ENCODE results near the gene XG.
A peak's percentile ranks its signal among the peaks of the same experiment; 100 is the strongest.
"Not testable (repeated sequence)": the region's sequence is repeated elsewhere in the genome, so short reads cannot be mapped to it uniquely, and the experiment has no call there.

Gene XG

DNA sequence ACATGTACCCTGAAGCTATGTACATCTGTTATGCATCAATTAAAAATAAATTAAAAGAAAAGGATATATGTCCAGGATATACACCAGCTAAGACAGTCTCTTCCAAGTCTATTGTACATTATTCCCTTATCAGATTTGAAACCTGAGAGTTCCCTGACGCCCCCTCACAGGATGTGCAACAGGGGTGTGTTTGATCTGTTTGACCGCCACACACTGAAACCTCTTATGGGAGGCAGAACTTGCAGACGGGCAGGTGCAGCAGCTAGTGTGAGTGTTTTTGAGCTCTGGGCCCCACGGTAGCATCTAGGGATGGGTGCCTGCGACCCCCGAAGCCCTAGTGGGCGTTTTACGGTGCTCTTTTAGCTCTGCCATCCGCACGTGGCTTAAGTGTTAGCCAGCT, 4.7 kb downstream of the XG start:
- Histone ChIP-seq H3K36me3 (ENCODE audit: insufficient read depth, low read length) (no peaks in the 10 kb centered on the region), H3K9me3 (ENCODE audit: insufficient read depth, low read length, severe bottlenecking) (no peaks in the 10 kb centered on the region), H3K4me2 (ENCODE audit: insufficient read depth, low read length) (no peak overlapping the region), H3K9ac (ENCODE audit: low read depth, low read length) (no peak overlapping the region), H3K4me3 (ENCODE audit: low read depth in 1 of 2, low read length in 2 of 2) (no peak overlapping the region), H2AFZ (ENCODE audit: low read depth, low read length) (no peak overlapping the region), H3K79me2 (ENCODE audit: insufficient read depth, low read length) (no peaks in the 10 kb centered on the region), H3K27me3 (ENCODE audit: insufficient read depth, low read length, poor library complexity) (no peaks in the 10 kb centered on the region), H3K27ac (ENCODE audit: low read length) (no peak overlapping the region), H3K4me1 (ENCODE audit: insufficient read depth, low read length) (no peaks in the 10 kb centered on the region), H4K20me1 (ENCODE audit: insufficient read depth, low read length) (no peaks in the 10 kb centered on the region)
- no peak for ATAC-seq (ENCODE audit: insufficient read depth, low read depth)
- no peak for TF ChIP-seq EZH2 (IDR thresholded peaks at IDR 0.05; ENCODE audit: borderline replicate concordance, low read depth, low read length, severe bottlenecking)
- TF ChIP-seq, protein P1, sequence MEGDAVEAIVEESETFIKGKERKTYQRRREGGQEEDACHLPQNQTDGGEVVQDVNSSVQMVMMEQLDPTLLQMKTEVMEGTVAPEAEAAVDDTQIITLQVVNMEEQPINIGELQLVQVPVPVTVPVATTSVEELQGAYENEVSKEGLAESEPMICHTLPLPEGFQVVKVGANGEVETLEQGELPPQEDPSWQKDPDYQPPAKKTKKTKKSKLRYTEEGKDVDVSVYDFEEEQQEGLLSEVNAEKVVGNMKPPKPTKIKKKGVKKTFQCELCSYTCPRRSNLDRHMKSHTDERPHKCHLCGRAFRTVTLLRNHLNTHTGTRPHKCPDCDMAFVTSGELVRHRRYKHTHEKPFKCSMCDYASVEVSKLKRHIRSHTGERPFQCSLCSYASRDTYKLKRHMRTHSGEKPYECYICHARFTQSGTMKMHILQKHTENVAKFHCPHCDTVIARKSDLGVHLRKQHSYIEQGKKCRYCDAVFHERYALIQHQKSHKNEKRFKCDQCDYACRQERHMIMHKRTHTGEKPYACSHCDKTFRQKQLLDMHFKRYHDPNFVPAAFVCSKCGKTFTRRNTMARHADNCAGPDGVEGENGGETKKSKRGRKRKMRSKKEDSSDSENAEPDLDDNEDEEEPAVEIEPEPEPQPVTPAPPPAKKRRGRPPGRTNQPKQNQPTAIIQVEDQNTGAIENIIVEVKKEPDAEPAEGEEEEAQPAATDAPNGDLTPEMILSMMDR (IDR thresholded peaks at IDR 0.05; ENCODE audit: borderline replicate concordance, extremely low read depth, low read length, poor library complexity, severe bottlenecking) = no peak
- DNase-seq = no peak

DNA sequence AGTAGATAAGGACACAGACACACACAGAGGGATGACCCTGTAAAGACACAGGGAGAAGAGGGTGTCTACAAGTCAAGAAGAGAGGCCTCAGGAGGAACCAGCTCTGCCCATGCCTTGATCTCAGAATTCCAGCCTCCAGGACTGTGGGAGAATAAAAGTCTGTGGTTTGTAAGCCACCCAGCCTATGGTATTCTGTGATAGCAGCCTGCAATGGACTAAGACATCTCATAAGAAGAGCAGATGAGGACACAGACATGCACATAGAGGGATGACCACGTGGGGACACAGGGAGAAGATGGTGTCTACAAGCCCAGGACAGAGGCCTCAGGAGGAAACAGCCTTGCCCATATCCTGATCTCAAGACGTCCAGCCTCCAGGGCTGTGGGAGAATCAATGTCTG, 9.4 kb downstream of the XG start:
- Histone ChIP-seq H3K79me2 (ENCODE audit: insufficient read depth, low read length) (no peaks in the 10 kb centered on the region), H3K9me3 (ENCODE audit: insufficient read depth, low read length, severe bottlenecking) (no peaks in the 10 kb centered on the region), H3K27me3 (ENCODE audit: insufficient read depth, low read length, poor library complexity) (no peaks in the 10 kb centered on the region), H3K9ac (ENCODE audit: low read depth, low read length) (no peak overlapping the region), H3K4me1 (ENCODE audit: insufficient read depth, low read length) (no peaks in the 10 kb centered on the region), H3K4me2 (ENCODE audit: insufficient read depth, low read length) (no peak overlapping the region), H3K36me3 (ENCODE audit: insufficient read depth, low read length) (no peaks in the 10 kb centered on the region), H2AFZ (ENCODE audit: low read depth, low read length) (no peak overlapping the region), H3K4me3 (ENCODE audit: low read depth in 1 of 2, low read length in 2 of 2) (no peak overlapping the region), H4K20me1 (ENCODE audit: insufficient read depth, low read length) (no peaks in the 10 kb centered on the region), H3K27ac (ENCODE audit: low read length) (no peak overlapping the region)
- no peak for TF ChIP-seq EZH2 (IDR thresholded peaks at IDR 0.05; ENCODE audit: borderline replicate concordance, low read depth, low read length, severe bottlenecking)
- TF ChIP-seq, protein P1 (IDR thresholded peaks at IDR 0.05; ENCODE audit: borderline replicate concordance, extremely low read depth, low read length, poor library complexity, severe bottlenecking) = no peak
- DNase-seq = no peak
- no peak for ATAC-seq (ENCODE audit: insufficient read depth, low read depth)

DNA sequence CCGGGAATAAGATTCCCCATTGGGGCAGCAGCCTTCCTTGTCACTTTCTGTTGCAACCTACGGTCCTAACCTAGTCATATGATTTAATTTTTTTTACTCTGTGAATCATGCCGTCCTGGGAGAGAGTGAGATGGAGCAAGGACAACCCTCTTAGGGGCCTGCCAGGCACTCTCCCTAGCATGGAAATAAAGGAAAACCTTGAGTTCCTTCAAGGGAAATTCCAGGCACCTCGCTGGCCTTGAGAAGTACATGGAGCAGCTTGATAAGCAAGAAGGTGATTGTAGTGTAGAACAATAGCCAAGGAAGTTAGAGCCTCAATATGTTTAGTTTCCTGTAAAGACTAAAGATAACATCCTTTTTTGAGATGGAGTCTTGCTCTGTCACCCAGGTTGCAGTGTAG, 10.8 kb downstream of the XG start:
- not testable (repeated sequence) for H3K4me2 ChIP-seq (ENCODE audit: insufficient read depth, low read length); ATAC-seq (ENCODE audit: insufficient read depth, low read depth); H3K27me3 ChIP-seq (ENCODE audit: insufficient read depth, low read length, poor library complexity); H3K79me2 ChIP-seq (ENCODE audit: insufficient read depth, low read length); H2AFZ ChIP-seq (ENCODE audit: low read depth, low read length); H3K9me3 ChIP-seq (ENCODE audit: insufficient read depth, low read length, severe bottlenecking); H3K4me1 ChIP-seq (ENCODE audit: insufficient read depth, low read length); H3K36me3 ChIP-seq (ENCODE audit: insufficient read depth, low read length); H3K9ac ChIP-seq (ENCODE audit: low read depth, low read length); H3K4me3 ChIP-seq (ENCODE audit: low read depth in 1 of 2, low read length in 2 of 2); DNase-seq; H3K27ac ChIP-seq (ENCODE audit: low read length); H4K20me1 ChIP-seq (ENCODE audit: insufficient read depth, low read length)

DNA sequence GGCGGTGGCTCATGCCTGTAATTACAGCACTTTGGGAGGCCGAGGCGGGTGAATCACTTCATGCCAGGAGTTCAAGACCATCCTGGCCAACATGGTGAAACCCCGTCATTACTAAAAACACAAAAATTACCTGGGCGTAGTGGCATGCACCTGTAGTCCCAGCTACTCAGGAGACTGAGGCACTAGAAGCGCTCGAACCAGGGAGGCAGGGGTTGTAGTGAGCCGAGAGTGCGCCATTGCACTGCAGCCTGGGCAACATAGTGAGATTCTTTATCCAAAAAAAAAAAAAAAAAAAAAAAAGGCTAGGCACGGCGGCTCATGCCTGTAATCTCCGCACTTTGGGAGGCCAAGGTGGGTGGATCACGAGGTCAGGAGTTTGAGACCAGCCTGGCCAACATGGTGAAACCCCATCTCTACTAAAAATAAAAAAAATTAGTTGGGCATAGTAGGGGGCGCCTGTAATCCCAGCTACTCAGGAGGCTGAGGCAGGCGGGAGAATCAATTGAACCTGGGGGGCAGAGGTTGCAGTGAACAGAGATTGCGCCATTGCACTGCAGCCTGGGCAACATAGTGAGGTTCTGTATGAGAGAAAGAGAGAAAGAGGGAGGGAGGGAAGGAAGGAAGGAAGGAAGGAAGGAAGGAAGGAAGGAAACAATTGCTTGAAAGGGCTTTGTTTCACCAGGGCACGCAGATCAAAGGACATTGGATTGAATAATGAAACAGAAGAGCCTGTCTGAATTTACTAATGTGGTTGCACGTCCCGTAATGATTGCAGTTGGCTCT, 13.1 kb downstream of the XG start:
- not testable (repeated sequence) for H3K4me3 ChIP-seq (ENCODE audit: low read depth in 1 of 2, low read length in 2 of 2); H3K27ac ChIP-seq (ENCODE audit: low read length); H4K20me1 ChIP-seq (ENCODE audit: insufficient read depth, low read length); H3K9ac ChIP-seq (ENCODE audit: low read depth, low read length); H2AFZ ChIP-seq (ENCODE audit: low read depth, low read length); H3K4me1 ChIP-seq (ENCODE audit: insufficient read depth, low read length); H3K27me3 ChIP-seq (ENCODE audit: insufficient read depth, low read length, poor library complexity); DNase-seq; H3K4me2 ChIP-seq (ENCODE audit: insufficient read depth, low read length); H3K36me3 ChIP-seq (ENCODE audit: insufficient read depth, low read length); H3K9me3 ChIP-seq (ENCODE audit: insufficient read depth, low read length, severe bottlenecking); H3K79me2 ChIP-seq (ENCODE audit: insufficient read depth, low read length)
- ATAC-seq (ENCODE audit: insufficient read depth, low read depth) = 0 out of 3 replicates have a peak, but pooled peaks have one; percentile 19
